CD4-positive, alpha-beta T cell (primary cell): ENCODE measurements around the gene UBE3B. TPM values are rescaled to one million over a fixed set of nuclear protein-coding genes. Genes with fewer than 3 reads are reported as not detected.

Experiments
- ATAC-seq: fragments of 200-7000 bp; cut with Tn5 transposase; one replicate; pipeline ENCODE4 v1.10.0; 2022; ENCODE audit warnings: mild to moderate bottlenecking; ENCODE audit not compliant: poor library complexity
- CTCF ChIA-PET: fragments of 350-600 bp; sonication (Branson Sonifier 250); formaldehyde crosslinking; loops from one replicate; lab custom pipeline; 2021; ENCODE audit warnings: antibody characterized with exemption, inconsistent platforms; lab: Charles Lee
- POLR2A ChIA-PET: fragments of 350-600 bp; sonication (Branson Sonifier 250); formaldehyde crosslinking; loops from one replicate; lab custom pipeline; 2021; ENCODE audit warnings: antibody characterized with exemption, inconsistent platforms; lab: Charles Lee
- DNase-seq, 14 experiments: peaks; one replicate each; pipeline ENCODE4 v3.0.0-alpha.2; 2013 to 2020; ENCODE audit warnings: mixed read lengths in 2 of 14
- H3K27ac ChIP-seq, 2 donors: one replicate each; pipeline versions ENCODE4 v1.5.1 to v1.7.0; 2013; ENCODE audit warnings: low read length in 2 of 2, low read depth in 1 of 2, mild to moderate bottlenecking in 1 of 2
- H3K27me3 ChIP-seq, 2 experiments: 1 replicate in 1 of 2; 2 replicates in 1 of 2; pipeline versions ENCODE4 v1.6.1 to v1.7.0; 2013; ENCODE audit warnings: low read length in 2 of 2, control low read depth in 1 of 2, mild to moderate bottlenecking in 1 of 2, moderate library complexity in 1 of 2; ENCODE audit not compliant: insufficient read depth in 2 of 2, control insufficient read depth in 1 of 2
- H3K36me3 ChIP-seq: one replicate; pipeline ENCODE4 v1.6.1; 2013; ENCODE audit warnings: low read length, control low read depth; ENCODE audit not compliant: insufficient read depth
- H3K4me1 ChIP-seq: one replicate; pipeline ENCODE4 v1.6.1; 2013; ENCODE audit warnings: low read length, control low read depth; ENCODE audit not compliant: insufficient read depth
- H3K4me3 ChIP-seq: one replicate; pipeline ENCODE4 v1.5.1; 2013; ENCODE audit warnings: mild to moderate bottlenecking, low read length, moderate library complexity
- H3K9me3 ChIP-seq, 2 experiments: 1 replicate in 1 of 2; 2 replicates in 1 of 2; pipeline versions ENCODE4 v1.6.1 to v1.7.0; 2013; ENCODE audit warnings: low read length in 2 of 2, mild to moderate bottlenecking in 2 of 2, control low read depth in 1 of 2, moderate library complexity in 1 of 2; ENCODE audit not compliant: control insufficient read depth in 1 of 2, insufficient read depth in 1 of 2
- H3K27ac Mint-ChIP-seq: one replicate; pipeline ENCODE4 v1.8.0; 2020; ENCODE audit warnings: mixed read lengths
- H3K27me3 Mint-ChIP-seq: one replicate; pipeline ENCODE4 v1.8.0; 2021; ENCODE audit warnings: mixed read lengths
- H3K36me3 Mint-ChIP-seq: one replicate; pipeline ENCODE4 v1.8.0; 2021; ENCODE audit warnings: low read depth, mixed read lengths
- H3K4me1 Mint-ChIP-seq: one replicate; pipeline ENCODE4 v1.8.0; 2021; ENCODE audit warnings: low read depth, mixed read lengths
- H3K4me3 Mint-ChIP-seq: one replicate; pipeline ENCODE4 v1.8.0; 2020; ENCODE audit warnings: mild to moderate bottlenecking, mixed read lengths
- H3K9me3 Mint-ChIP-seq: one replicate; pipeline ENCODE4 v1.8.0; 2020; ENCODE audit warnings: mixed read lengths
- CTCF ChIP-seq: fragments of 200-600 bp; IDR thresholded peaks from one replicate; pipeline ENCODE4 v1.8.0; 2022; ENCODE audit warnings: antibody characterized with exemption, mild to moderate bottlenecking
- intact Hi-C, 2 experiments: fragments of 100-400 bp; cut with DNase I in 1 of 2; cut with micrococcal nuclease in 1 of 2; formaldehyde crosslinking; loops; one replicate each; pipeline versions ENCODE4 v1.15.1 to v1.9.0; 2023 to 2025; cut with DNase I, micrococcal nuclease
- total RNA-seq, 174 experiments: library from RNA in 2 of 174; stranded (reverse) in 2 of 174; gene quantifications; one replicate each; pipeline ENCODE4 v1.2.3 and lab custom pipeline; 2021 to 2026

UBE3B gene
- total RNA-seq, 2 experiments from 2014 or later = 17.2 to 19.9 TPM

GRCh38 chr12:109443794-109444193, 33.6 kb upstream of the UBE3B start:
- no peaks in the 10 kb centered on the region for H3K9me3 ChIP-seq
- H3K27me3 ChIP-seq = no peaks in the 10 kb centered on the region
- ATAC-seq (no peak), DNase-seq (no peak)
- Mint-ChIP-seq H3K4me1 (no peaks in the 10 kb centered on the region), H3K27ac (no peak overlapping the region), H3K27me3 (no peaks in the 10 kb centered on the region), H3K9me3 (no peaks in the 10 kb centered on the region), H3K4me3 (no peak overlapping the region), H3K36me3 (peaks cover 35% of the 10 kb centered on the region)
- H3K4me3 ChIP-seq = no peak overlapping the region
- no peak for TF ChIP-seq CTCF
- no peak overlapping the region for H3K27ac ChIP-seq
- H3K36me3 ChIP-seq = peaks cover 20% of the 10 kb centered on the region
- intact Hi-C loops = no loop called here
- no peaks in the 10 kb centered on the region for H3K4me1 ChIP-seq
- POLR2A ChIA-PET = no interaction called here
- CTCF ChIA-PET = no interaction called here

- Histone ChIP-seq H3K9me3 (no peaks in the 10 kb centered on the region), H3K27ac (no peak overlapping the region), H3K4me1 (no peaks in the 10 kb centered on the region), H3K27me3 (no peaks in the 10 kb centered on the region), H3K4me3 (no peak overlapping the region), H3K36me3 (peaks cover 25% of the 10 kb centered on the region)
- no peak overlapping the region for H3K4me3 Mint-ChIP-seq
- CTCF ChIA-PET = no interaction called here
- peaks cover 39% of the 10 kb centered on the region for H3K36me3 Mint-ChIP-seq
- H3K9me3 Mint-ChIP-seq = no peaks in the 10 kb centered on the region
- DNase-seq (no peak), ATAC-seq (no peak)
- TF ChIP-seq CTCF = no peak
- no peaks in the 10 kb centered on the region for H3K4me1 Mint-ChIP-seq
- POLR2A ChIA-PET = no interaction called here
- intact Hi-C loops = no loop called here
- no peak overlapping the region for H3K27ac Mint-ChIP-seq
- no peaks in the 10 kb centered on the region for H3K27me3 Mint-ChIP-seq
Observed at GRCh38 chr12:109444259-109444658, 33.2 kb upstream of the UBE3B start.

- no peak for DNase-seq
- Mint-ChIP-seq H3K36me3 (peaks cover 46% of the 10 kb centered on the region), H3K9me3 (no peaks in the 10 kb centered on the region), H3K27ac (no peak overlapping the region), H3K27me3 (no peaks in the 10 kb centered on the region), H3K4me3 (no peak overlapping the region), H3K4me1 (no peaks in the 10 kb centered on the region)
- Histone ChIP-seq H3K27me3 (no peaks in the 10 kb centered on the region), H3K36me3 (peaks cover 29% of the 10 kb centered on the region), H3K4me1 (no peaks in the 10 kb centered on the region), H3K9me3 (no peaks in the 10 kb centered on the region), H3K27ac (no peak overlapping the region), H3K4me3 (no peak overlapping the region)
- no peak for ATAC-seq
- CTCF ChIA-PET = no interaction called here
- POLR2A ChIA-PET = no interaction called here
- intact Hi-C loops = no loop called here
- TF ChIP-seq CTCF = no peak
Observed at GRCh38 chr12:109445191-109445609, 32.2 kb upstream of the UBE3B start.
